ENCODE data around the gene KLK6. TPM values are rescaled to one million over a fixed set of nuclear protein-coding genes. Genes with fewer than 3 reads are reported as not detected.

The KLK6 gene
- polyA plus RNA-seq, 10 donors: 0.14 to 0.52 (median 0.24) TPM; not detected in 4

GRCh38 chr19:50911206-50912101 lies 57.9 kb downstream of the KLK6 start, which contains the start of gene KLK4:
KLK4 (minus strand) TSS chr19:50911395; CDS start chr19:50910738, 657 bp downstream.
- DNase-seq: no peak

- no peak for DNase-seq
Measured at GRCh38 chr19:50910722-50911121, 58.7 kb downstream of the KLK6 start.

GRCh38 chr19:50909240-50910070 lies 59.9 kb downstream of the KLK6 start:
- DNase-seq: peak in 1 of 3 donors; percentile 9

Other genes with a start within 250 kb of the KLK6 start
- 10 to 100 TPM; 13.4 to 36.5 (median 27.3) TPM for gene SHANK1, start 249.8 kb downstream of the KLK6 start, polyA plus RNA-seq (ENCODE audit: insufficient read length in 10 of 10)
- 10 to 100 TPM; 17.4 to 47.6 (median 27.5) TPM for gene CLEC11A, start 246.2 kb downstream of the KLK6 start, polyA plus RNA-seq (ENCODE audit: insufficient read length in 10 of 10)
- not detected for gene GPR32, start 199.1 kb downstream of the KLK6 start, polyA plus RNA-seq (ENCODE audit: insufficient read length in 10 of 10)
- gene ACP4, start 179.2 kb downstream of the KLK6 start, polyA plus RNA-seq (ENCODE audit: insufficient read length in 10 of 10): under 1 TPM in 4 of 10 donors, not detected in 6; 0.13 to 0.24 (median 0.16) TPM
- 1 to 10 TPM in 1 of 10 donors, under 1 TPM in 5, not detected in 4; 0.19 to 1.3 (median 0.46) TPM for gene KLK1, start 145.8 kb downstream of the KLK6 start, polyA plus RNA-seq (ENCODE audit: insufficient read length in 10 of 10)
- gene KLK15, start 136.0 kb downstream of the KLK6 start, polyA plus RNA-seq (ENCODE audit: insufficient read length in 10 of 10): not detected
- gene KLK3, start 114.7 kb downstream of the KLK6 start, polyA plus RNA-seq (ENCODE audit: insufficient read length in 10 of 10): not detected
- gene KLK2, start 96.2 kb downstream of the KLK6 start, polyA plus RNA-seq (ENCODE audit: insufficient read length in 10 of 10): not detected
- not detected for gene KLK4, start 58.2 kb downstream of the KLK6 start, polyA plus RNA-seq (ENCODE audit: insufficient read length in 10 of 10)
- gene KLK5, start 16.6 kb downstream of the KLK6 start, polyA plus RNA-seq (ENCODE audit: insufficient read length in 10 of 10): under 1 TPM in 1 of 10 donors, not detected in 9; 0.15 TPM
- under 1 TPM in 4 of 10 donors, not detected in 6; 0.11 to 0.31 (median 0.24) TPM for gene KLK7, start 14.3 kb upstream of the KLK6 start, polyA plus RNA-seq (ENCODE audit: insufficient read length in 10 of 10)
- gene KLK8, start 32.0 kb upstream of the KLK6 start, polyA plus RNA-seq (ENCODE audit: insufficient read length in 10 of 10): 1 to 10 TPM in 2 of 10 donors, not detected in 8; 1.3 to 2.1 TPM
- gene KLK10, start 50.1 kb upstream of the KLK6 start, polyA plus RNA-seq (ENCODE audit: insufficient read length in 10 of 10): under 1 TPM in 7 of 10 donors, not detected in 3; 0.10 to 0.84 (median 0.14) TPM
- 1 to 10 TPM in 2 of 10 donors, under 1 TPM in 1, not detected in 7; 0.10 to 5.1 (median 1.5) TPM for gene KLK11, start 57.0 kb upstream of the KLK6 start, polyA plus RNA-seq (ENCODE audit: insufficient read length in 10 of 10)
- not detected for gene KLK12, start 65.4 kb upstream of the KLK6 start, polyA plus RNA-seq (ENCODE audit: insufficient read length in 10 of 10)
- under 1 TPM in 2 of 10 donors, not detected in 8; 0.37 to 0.51 TPM for gene KLK13, start 95.5 kb upstream of the KLK6 start, polyA plus RNA-seq (ENCODE audit: insufficient read length in 10 of 10)
- gene KLK14, start 113.3 kb upstream of the KLK6 start, polyA plus RNA-seq (ENCODE audit: insufficient read length in 10 of 10): under 1 TPM in 6 of 10 donors, not detected in 4; 0.12 to 0.42 (median 0.23) TPM
- gene CTU1, start 138.8 kb upstream of the KLK6 start, polyA plus RNA-seq (ENCODE audit: insufficient read length in 10 of 10): 1 to 10 TPM; 1.5 to 3.0 (median 2.2) TPM
- gene SIGLEC9, start 155.3 kb upstream of the KLK6 start, polyA plus RNA-seq (ENCODE audit: insufficient read length in 10 of 10): 1 to 10 TPM in 7 of 10 donors, under 1 TPM in 3; 0.60 to 1.6 (median 1.2) TPM
- gene SIGLEC7, start 172.7 kb upstream of the KLK6 start, polyA plus RNA-seq (ENCODE audit: insufficient read length in 10 of 10): under 1 TPM; 0.42 to 0.93 (median 0.57) TPM